ENCODE results near the gene TGFB1I1. TPM values are rescaled to one million over a fixed set of nuclear protein-coding genes. Genes with fewer than 3 reads are reported as not detected.
"Not testable (repeated sequence)": the region's sequence is repeated elsewhere in the genome, so short reads cannot be mapped to it uniquely, and the experiment has no call there.

The TGFB1I1 gene
- total RNA-seq, 1 donor from 2014 or later, result 32.5 TPM

- H3K9me3 ChIP-seq, result no peaks in the 10 kb centered on the region
- DNase-seq (no peak), ATAC-seq (peak in 1 of 2 donors; percentile 25)
- H3K4me3 ChIP-seq, result no peak overlapping the region
- TF ChIP-seq CTCF (IDR thresholded peaks at IDR 0.05), result no peak
- intact Hi-C loops (cut with DNase I), result no loop called here
- no peaks in the 10 kb centered on the region for H3K27me3 ChIP-seq (ENCODE audit: low read depth)
- H3K27ac ChIP-seq, result no peak overlapping the region
- H3K36me3 ChIP-seq, result no peaks in the 10 kb centered on the region
- H3K4me1 ChIP-seq, result no peaks in the 10 kb centered on the region
These were observed 35.5 kb upstream of the TGFB1I1 start for GRCh38 chr16:31436221-31437045.

- Histone ChIP-seq H3K4me3 (no peak overlapping the region), H3K4me1 (peaks cover 9% of the 10 kb centered on the region), H3K27me3 (ENCODE audit: low read depth) (no peaks in the 10 kb centered on the region), H3K27ac (no peak overlapping the region), H3K9me3 (no peaks in the 10 kb centered on the region), H3K36me3 (no peaks in the 10 kb centered on the region)
- no peak for DNase-seq
- no peak for TF ChIP-seq CTCF (IDR thresholded peaks at IDR 0.05)
- intact Hi-C loops (cut with DNase I), result no loop called here
- no peak for ATAC-seq
These were observed 33.5 kb upstream of the TGFB1I1 start for GRCh38 chr16:31438414-31438813.

- H3K27me3 ChIP-seq (ENCODE audit: low read depth); DNase-seq; intact Hi-C loops (cut with DNase I); H3K9me3 ChIP-seq; H3K4me1 ChIP-seq; ATAC-seq; H3K4me3 ChIP-seq; H3K27ac ChIP-seq; H3K36me3 ChIP-seq: not testable (repeated sequence)
These were observed 32.9 kb upstream of the TGFB1I1 start for GRCh38 chr16:31439023-31439422.

GRCh38 chr16:31439519-31439918, 32.4 kb upstream of the TGFB1I1 start:
- H3K36me3 ChIP-seq, result no peaks in the 10 kb centered on the region
- no peak for DNase-seq
- intact Hi-C loops (cut with DNase I), result no loop called here

GRCh38 chr16:31440516-31441184, 31.3 kb upstream of the TGFB1I1 start:
- intact Hi-C loops (cut with DNase I), result no loop called here

More at GRCh38 chr16:31439519-31439918, 32.4 kb upstream of the TGFB1I1 start:
- TF ChIP-seq CTCF (IDR thresholded peaks at IDR 0.05), result no peak
- H3K27ac ChIP-seq, result no peak overlapping the region
- no peaks in the 10 kb centered on the region for H3K27me3 ChIP-seq (ENCODE audit: low read depth)
- H3K9me3 ChIP-seq, result no peaks in the 10 kb centered on the region
- no peak for ATAC-seq
- H3K4me1 ChIP-seq, result peaks cover 9% of the 10 kb centered on the region
- no peak overlapping the region for H3K4me3 ChIP-seq

More at GRCh38 chr16:31440516-31441184, 31.3 kb upstream of the TGFB1I1 start:
- Histone ChIP-seq H3K4me1 (peaks cover 9% of the 10 kb centered on the region), H3K4me3 (no peak overlapping the region), H3K27me3 (ENCODE audit: low read depth) (no peaks in the 10 kb centered on the region), H3K36me3 (no peaks in the 10 kb centered on the region), H3K9me3 (no peaks in the 10 kb centered on the region), H3K27ac (no peak overlapping the region)
- no peak for TF ChIP-seq CTCF (IDR thresholded peaks at IDR 0.05)
- ATAC-seq, result no peak
- no peak for DNase-seq
